HK-2 (cell line): ENCODE results near the gene ELAPOR1.
"Not testable (repeated sequence)": the region's sequence is repeated elsewhere in the genome, so short reads cannot be mapped to it uniquely, and the experiment has no call there.

ENCODE experiments used
- DNase-seq: peaks from one replicate; pipeline ENCODE4 v3.0.0-alpha.2; 2018; ENCODE audit not compliant: unreplicated experiment

Gene ELAPOR1

DNA sequence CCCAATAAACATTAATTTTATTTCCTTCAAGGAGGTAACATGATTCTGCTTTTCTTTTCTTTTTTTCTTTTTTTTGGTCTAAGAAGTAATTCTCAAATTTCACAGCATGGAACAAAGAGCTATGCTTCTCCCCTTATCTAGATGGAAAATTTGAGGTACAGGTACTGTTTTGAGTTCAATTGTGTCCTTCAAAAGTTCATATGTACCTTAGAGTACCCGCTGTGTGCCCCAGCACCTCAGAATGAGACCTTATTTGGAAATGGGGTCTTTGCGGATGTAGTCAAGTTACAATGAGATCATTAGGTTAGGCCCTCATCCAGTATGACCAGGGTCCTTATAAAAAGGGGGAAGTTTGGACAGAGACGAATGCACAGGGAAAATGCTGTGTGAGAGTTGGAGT is 22.0 kb downstream of the ELAPOR1 start:
- DNase-seq = no peak

DNA sequence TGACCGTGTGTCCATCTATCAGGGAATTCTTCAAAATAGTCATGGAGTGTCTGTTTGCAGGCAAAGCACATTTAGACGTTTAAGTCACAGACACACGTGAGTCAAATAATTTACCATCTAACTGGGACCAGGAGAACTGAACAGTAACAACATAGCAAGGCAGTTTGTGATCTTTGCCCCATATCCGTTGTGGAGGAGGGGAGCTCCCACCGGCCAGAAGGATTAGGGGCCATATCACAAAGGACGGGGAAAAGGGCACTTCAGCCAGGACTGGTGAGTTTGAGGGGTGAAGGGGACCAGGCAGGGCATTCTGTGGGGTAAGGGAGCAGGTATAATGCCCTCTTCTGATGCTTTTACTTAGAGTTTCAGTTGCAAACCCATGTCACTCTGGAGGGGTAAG is 22.9 kb downstream of the ELAPOR1 start:
- DNase-seq = no peak

DNA sequence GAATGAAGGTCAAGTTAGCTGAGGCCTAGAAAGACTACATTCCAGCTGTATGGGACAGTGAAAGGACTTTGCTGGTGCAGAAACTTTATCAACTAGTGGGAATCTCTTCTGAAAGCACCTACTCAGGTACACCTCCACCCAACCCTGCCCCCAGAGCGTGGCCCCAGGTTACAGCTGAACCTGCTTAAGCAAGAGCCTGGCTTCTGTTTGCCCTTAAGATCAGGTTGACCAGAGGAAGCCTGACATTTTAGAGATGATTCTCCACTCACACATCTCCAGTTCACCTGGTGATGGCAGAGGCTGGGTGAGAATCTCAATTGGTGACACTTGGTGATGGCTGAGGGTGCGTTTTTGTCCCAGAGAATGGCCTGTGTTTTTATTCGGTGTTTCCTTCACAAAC is 24.0 kb downstream of the ELAPOR1 start:
- DNase-seq = no peak

DNA sequence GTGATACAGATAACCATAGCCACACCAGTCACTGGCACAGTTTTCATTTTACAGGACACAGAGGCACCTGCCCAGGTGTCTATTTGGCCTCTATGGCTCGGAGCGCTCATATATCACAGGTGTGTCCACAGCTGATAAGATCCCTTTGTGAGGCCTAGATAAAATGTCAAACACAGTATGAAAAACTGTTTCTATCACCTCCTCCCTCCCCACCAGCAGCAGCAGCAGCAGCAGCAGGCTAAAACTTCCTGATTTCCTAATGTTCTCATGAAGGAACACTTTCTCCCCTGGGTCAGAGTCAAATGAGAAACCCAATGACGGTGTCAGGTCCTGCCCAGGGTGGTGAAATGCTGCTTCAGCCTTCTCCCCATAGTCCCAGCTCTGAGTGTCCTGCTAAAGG is 24.4 kb downstream of the ELAPOR1 start:
- no peak for DNase-seq

DNA sequence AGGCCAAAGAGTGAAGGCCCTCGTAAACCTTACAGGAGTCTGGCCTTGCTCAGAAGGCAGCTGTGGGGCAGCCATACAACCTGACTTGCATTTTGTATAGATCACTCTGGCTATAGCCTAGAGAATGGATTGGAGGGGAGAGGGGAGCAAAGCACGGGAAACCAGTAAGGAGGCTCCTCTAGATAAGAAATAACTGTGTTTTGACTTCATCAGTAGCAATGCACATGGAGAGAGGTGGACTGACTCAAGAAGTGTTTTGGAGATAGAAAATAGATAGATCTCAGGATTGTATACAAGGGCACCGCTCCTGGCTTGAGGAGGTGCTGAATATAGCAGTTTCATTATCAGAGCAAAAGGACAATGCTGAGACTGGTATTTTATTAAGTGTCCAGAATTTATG is 26.5 kb downstream of the ELAPOR1 start:
- DNase-seq = no peak

DNA sequence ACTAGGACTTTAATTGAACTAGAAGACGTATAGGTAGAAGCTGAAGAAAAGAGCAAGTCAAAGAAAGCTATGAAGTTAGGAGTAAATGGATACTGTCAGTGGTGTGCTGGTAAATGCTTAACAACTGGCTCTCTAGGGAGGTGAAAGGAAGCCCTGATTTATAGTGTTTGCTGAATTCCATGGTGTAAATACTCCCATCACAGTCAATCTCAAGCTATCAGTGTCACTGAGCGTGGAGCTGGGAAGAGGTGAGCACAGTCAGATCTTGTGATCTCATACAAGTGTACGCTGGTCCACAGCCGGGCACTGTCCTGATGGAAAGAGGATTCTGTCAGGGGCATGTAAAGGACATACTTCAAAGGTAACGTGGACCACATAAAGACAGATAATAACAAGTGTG is 28.3 kb downstream of the ELAPOR1 start:
- DNase-seq = no peak

DNA sequence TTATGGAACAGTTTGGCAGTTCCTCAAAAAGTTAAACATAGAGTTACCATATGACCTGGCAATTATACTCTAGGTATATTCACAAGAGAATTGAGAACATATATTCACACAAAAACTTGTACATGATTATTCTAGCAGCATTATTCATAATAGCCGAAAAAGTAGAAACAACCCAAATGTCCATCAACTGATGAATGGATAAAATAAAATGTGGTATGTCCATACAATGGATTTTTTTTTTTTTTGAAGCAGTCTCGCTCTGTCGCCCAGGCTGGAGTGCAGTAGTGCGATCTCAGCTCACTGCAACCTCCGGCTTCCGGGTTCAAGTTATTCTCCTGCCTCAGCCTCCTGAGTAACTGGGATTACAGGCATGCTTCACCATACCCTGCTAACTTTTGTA is 28.8 kb downstream of the ELAPOR1 start:
- not testable (repeated sequence) for DNase-seq

DNA sequence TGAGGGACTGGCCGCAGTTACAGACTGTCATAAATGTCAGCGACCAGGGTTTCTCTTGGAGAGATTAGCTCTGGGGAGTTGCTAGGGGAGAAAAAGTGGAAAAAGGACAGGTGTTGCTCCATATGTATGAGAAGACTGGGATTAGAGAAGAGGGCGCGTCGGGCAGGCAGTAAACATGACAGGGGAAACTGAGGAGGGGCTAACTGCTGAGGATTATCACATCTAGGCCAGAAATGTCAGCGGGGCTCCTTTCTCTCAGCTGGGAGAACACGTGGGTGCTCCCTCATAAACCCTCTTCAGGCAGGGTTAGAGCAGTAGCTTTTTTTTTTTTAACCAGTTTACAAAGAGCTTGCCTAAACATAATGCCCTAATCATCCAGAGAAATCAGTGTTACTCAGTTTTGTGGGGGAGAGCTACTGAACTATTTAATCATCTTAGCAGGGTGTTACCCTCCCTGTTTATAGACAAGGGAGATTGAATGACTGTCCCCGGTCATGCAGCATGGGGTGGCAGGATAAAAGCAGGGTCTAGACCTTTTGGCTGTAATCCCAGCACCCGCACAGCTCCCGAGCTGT is 35.2 kb downstream of the ELAPOR1 start:
- DNase-seq = no peak

DNA sequence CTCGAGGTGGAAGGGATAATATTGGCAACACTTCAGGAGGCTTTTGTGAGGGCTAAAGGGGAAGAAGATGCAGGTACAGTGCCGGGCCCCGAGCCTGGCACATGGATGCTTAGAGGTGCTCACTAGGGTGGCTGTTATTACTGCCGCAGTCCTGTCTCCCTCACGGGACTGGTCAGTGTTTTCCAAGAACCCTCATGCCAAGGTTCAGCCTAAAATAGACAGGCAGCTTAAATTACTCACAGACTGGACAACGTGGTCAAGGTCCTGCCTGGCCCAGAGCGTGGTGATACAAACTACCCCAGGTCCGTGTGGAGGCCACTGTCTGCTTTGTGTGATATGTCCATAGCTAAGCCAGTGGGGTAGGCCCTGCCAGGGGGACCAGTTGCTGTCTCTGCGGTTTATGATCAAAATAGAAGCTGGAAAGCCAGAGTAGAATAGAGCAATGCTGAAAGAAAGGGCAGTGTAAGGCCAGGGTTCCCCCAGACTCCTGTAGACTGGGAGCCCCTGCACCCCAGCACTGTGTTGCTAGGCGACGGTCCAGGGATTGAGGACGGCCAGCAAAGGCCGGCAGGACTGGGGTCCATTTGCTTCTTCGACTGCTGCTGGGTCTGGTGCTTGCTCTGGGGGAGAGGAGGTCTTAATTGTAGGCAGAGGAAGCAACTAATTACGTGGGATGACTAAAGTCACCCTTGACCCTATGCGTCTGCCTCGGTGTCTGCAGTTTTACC is 36.1 kb downstream of the ELAPOR1 start:
- no peak for DNase-seq

DNA sequence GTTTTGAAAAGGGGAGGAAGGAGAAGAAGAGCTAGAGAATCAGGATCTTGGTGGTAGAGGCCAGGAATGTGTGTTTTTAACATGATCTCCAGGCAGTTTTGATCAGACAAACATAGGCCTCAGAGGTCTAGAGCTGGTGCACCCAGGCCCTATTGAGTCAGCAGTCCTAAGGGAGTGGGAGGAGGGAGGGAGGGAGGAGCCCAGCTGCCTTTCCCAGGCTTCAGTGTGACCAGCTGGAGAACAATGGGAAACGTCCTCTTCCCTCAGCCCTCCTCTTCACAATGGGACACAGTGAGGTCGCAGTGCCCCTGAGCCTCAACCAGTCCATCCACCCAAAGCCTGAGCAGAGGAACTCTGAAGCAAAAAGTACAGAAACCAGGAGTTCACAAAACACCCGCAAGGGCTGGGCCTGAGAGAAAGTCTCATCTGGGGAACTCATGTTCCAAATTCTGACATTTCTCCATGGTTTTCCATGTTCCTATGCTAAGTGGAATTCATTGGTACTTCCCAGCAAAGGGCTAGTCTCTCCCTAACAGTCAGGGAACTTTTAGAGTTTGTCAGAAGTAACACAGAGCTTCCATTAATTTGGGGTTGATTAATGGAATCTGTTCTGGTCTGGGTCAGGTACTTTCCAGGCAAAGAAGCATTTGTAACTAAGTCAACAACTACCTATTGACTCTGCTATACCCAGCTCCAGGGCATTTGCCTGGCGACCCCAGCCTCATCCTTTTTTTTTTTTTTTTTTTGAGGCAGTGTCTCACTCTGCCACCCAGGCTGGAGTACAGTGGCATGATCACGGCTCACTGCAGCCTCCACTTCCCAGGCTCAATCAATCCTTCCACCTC is 37.5 kb downstream of the ELAPOR1 start:
- peak; percentile 24 for DNase-seq

DNA sequence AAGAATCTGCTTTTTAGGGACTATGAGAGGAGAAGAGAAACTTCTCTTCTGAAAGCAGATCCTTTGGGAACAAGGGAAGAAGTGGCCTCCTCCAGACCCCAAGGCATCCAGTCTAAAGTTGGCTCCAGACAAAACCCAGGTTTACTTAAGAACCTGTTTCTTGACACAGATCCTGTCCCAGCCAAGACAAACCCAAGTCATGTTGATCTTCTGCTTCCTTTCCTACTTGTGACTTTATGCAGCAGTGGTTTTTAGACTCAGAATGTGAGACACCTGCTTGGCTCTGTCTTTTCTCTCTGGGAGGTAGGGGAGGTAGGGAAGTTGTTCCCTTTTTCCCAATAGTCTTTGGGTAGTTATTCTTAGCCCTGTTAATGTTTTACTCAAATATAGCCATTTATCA is 38.3 kb downstream of the ELAPOR1 start:
- DNase-seq = no peak

DNA sequence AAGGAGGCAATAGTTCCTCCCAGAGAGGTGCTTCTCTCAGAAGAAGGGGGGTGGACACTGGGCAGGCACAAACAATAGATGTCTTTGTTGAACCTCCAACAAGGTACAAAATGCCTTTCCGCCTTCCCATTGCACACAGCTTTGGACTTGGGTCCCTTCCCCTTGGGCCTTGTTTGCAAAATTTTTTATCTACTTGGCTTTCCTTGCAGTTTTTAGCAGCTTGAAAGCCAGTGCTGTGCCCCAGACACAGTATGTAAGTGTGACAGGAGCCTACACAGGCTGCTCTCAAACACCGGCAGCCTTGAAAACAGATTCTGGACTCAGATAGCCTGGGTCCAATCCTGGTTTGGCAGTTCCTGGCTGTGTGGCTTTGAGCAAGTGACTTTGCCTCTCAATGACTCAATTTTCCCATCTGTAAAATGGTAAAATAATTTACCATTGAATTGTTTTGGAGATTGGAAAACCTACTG is 43.0 kb downstream of the ELAPOR1 start:
- no peak for DNase-seq

DNA sequence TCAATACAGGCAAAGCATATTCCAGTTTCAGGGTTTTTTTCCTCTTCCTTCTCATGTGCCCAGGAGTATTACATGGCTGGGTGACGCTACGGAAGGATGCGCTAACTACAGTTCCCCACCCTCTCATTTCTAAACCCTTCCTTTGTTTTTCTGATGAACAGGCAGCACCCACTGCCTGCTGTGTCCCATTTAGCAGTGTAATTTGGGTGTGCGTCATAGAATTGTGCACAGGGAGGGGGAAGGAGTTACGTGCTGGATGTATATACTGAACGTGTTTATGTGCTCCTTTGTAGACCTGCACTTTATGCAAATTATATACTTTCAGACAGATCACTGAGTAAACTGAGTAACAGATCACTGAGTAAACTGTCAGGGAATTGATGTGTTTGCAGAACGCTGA is 44.5 kb downstream of the ELAPOR1 start:
- DNase-seq = no peak

DNA sequence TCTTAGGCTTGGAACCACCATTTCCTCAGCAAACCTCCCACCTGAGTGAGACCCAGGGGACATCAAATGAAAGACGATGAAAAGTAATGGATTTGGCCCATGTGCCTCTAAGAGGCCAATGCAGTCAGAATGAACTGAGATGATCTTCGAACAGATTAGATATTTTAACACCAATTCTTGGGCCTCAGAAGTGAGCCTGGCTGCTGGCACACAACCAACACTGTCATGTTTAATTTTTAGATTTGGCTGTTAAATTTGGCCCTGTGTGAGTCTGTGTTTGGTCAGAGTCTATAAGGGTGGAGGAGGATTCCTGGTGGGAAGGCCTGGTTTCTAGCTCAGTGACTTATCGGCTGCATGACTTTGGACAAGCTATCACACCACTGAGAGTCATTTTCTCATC is 45.4 kb downstream of the ELAPOR1 start:
- no peak for DNase-seq

DNA sequence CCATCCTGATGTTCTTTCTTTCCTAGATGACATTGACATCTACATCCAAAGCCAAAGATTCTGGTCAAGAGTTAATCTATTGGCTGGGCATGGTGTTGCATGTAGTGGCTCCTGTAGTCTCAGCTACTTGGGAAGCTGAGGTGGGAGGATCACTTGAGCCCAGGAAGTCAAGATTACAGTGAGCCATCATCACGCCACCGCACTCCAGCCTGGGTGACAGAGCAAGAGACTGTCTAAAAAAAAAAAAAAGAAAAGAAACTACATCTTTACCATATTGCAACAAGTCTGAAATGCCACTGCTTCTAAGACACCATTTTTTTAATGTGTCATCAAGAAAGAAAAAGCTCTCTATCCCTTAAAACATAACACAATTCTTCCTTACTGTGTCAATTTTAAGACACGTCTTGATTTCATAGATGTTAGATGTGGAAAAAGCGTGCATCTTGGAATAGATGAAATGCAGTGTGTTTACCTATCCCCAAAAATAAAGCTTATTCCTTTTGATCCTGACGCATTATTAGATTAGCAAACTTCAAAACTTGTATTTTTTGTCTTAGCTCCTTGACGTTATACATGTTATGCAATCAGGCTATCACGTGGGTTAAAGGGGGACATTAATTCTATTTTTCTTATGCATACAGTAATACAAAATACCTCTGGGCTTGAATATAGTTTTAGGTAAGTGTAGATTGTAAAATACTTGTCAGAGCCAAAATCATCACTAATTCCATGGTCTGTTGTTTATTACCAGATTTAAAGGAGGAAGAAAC is 46.3 kb downstream of the ELAPOR1 start:
- DNase-seq = no peak

DNA sequence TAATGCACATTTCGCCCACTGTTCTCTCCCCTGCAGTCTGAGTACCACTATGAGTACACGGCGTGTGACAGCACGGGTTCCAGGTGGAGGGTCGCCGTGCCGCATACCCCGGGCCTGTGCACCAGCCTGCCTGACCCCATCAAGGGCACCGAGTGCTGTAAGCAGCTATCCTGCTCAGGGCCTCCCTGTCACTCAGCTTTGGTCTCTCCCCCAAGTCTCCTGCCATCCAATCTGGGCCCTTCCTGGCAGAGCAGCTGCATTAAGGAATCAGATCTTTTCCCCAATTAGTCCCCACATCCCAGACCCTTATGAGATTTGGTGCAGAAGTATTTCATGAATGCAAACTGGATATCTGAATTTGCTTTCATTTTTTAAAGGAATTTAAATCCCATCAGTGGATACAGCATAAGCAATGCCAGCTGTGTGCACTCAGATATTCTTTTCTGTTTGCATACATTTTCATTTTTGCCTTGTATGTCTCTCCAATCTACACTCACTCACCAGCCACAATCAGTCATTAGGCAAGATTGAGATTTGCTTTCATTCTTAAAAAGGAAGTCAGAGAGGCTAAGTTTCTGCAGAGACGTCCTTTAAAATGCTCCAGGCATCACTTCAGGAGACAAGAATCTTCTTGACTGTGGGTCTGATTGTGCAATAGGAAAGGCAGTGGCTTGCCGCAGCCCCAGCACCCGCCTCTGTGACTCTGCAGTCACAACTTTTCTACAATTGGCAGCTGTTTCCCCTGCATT is 48.1 kb downstream of the ELAPOR1 start:
- no peak for DNase-seq

DNA sequence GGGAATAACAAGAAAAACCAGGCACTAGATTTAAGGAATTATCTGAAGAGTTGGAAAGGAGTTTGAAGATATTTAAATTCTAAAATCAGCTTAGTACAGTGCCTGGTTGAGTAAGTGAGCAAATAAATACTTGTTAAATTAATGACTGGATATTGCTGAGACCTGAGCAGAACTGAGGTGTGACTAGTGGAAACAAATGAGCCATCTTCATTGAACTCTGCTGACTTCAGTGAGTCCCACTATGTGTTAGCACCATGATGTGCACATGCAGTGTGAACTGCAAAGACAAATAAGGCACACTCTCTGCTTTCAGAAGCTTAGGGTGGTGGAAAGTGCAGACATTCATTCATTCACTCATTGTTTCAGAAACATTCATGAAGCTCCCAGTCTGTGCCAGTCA is 48.7 kb downstream of the ELAPOR1 start:
- no peak for DNase-seq

DNA sequence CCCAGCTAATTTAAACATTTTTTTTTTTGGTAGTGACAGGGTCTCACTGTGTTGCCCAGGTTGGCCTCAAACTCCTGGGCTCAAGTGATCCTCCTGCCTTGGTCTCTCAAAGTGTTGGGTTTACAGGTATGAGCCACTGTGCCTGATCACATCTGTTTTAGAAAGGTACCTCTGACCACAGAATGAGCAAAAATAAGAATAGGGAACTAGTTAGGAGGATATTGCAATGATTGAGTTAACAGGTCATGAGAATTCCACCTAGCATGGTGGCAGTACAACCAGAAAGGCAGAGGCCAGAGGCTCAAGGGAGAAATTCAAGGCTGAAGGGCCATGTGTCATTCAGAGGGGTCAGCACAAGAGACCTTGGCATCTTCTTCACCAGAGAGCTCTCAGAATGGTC is 49.6 kb downstream of the ELAPOR1 start:
- no peak for DNase-seq
